Right atrium auricular region (tissue), 2 donors: ENCODE measurements around the gene MT1G. TPM values are rescaled to one million over a fixed set of nuclear protein-coding genes. Genes with fewer than 3 reads are reported as not detected.

Experiments
- DNase-seq: peaks from one replicate; pipeline ENCODE4 v3.0.0-alpha.2; 2019; ENCODE audit warnings: low spot score
- H3K27ac ChIP-seq, 2 donors: fragments of 200-600 bp; sonication (generic); 1 replicate in 1 of 2; 2 replicates in 1 of 2; pipeline ENCODE4 v1.5.1; 2016 to 2019
- H3K27me3 ChIP-seq, 2 donors: fragments of 200-600 bp; sonication (generic); one replicate each; pipeline versions ENCODE4 v1.5.1 to v1.6.0; 2017 to 2019
- H3K36me3 ChIP-seq: fragments of 200-600 bp; sonication (generic); one replicate; pipeline ENCODE4 v1.5.1; 2016
- H3K4me1 ChIP-seq, 2 donors: fragments of 200-600 bp; sonication (generic); one replicate each; pipeline versions ENCODE4 v1.5.1 to v1.6.0; 2017 to 2019
- H3K4me3 ChIP-seq, 2 donors: fragments of 200-600 bp; sonication (generic); 1 replicate in 1 of 2; 2 replicates in 1 of 2; pipeline ENCODE4 v1.5.1; 2017 to 2019; ENCODE audit warnings: mild to moderate bottlenecking in 1 of 2, moderate library complexity in 1 of 2
- H3K9me3 ChIP-seq, 2 donors: fragments of 200-600 bp; sonication (generic); one replicate each; pipeline ENCODE4 v1.5.1; 2019
- CTCF ChIP-seq, 2 donors: fragments of 200-600 bp; sonication (generic); IDR thresholded peaks; one replicate each; pipeline ENCODE4 v1.5.1; 2019; ENCODE audit warnings: antibody characterized with exemption in 2 of 2
- total RNA-seq, 2 donors: library from RNA; depleted of rRNA; stranded (reverse); fragments of >200 nt; gene quantifications; one replicate each; pipeline ENCODE4 v1.1.0, GENCODE V29; 2016

MT1G gene
- total RNA-seq, 2 donors from 2014 or later = 7.2 TPM; not detected in 1

DNA sequence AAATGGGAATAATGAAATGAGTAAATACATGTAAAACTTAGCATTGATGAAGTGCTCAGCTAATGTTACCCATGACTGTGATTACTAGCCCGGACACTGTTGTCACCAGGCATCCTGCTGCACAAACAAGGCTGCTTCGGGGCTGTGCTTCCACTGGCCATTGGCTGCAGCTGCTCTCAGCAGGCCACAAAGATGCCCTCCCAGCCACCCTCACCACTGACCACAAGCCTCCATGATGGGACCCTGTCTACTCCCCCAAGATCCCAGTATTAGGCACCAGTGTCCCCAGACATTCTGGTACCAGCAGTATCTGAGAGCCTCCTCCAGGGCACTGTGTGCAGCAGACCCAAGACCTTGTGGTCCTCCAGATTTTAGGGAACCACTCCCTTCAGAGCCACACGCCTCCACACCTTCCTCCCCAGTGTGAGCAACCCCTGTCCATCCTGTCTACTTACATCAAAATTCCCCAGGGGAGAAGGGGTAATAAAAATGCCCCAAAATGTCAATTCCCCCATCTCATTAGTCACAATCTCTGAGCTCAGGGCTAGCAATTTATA lies 42.4 kb upstream of the MT1G start:
- no peaks in the 10 kb centered on the region for H3K9me3 ChIP-seq
- no peaks in the 10 kb centered on the region for H3K27me3 ChIP-seq
- DNase-seq = no peak
- H3K36me3 ChIP-seq = no peaks in the 10 kb centered on the region
- no peaks in the 10 kb centered on the region for H3K4me1 ChIP-seq
- no peak overlapping the region for H3K4me3 ChIP-seq
- TF ChIP-seq CTCF (IDR thresholded peaks at IDR 0.05) = no peak
- H3K27ac ChIP-seq = no peak overlapping the region

- Histone ChIP-seq H3K36me3 (no peaks in the 10 kb centered on the region), H3K27ac (no peak overlapping the region), H3K4me1 (no peaks in the 10 kb centered on the region), H3K9me3 (no peaks in the 10 kb centered on the region), H3K4me3 (no peak overlapping the region), H3K27me3 (no peaks in the 10 kb centered on the region)
- TF ChIP-seq CTCF (IDR thresholded peaks at IDR 0.05) = no peak
- no peak for DNase-seq
Observed at GRCh38 chr16:56709443-56710040, 41.7 kb upstream of the MT1G start.

DNA sequence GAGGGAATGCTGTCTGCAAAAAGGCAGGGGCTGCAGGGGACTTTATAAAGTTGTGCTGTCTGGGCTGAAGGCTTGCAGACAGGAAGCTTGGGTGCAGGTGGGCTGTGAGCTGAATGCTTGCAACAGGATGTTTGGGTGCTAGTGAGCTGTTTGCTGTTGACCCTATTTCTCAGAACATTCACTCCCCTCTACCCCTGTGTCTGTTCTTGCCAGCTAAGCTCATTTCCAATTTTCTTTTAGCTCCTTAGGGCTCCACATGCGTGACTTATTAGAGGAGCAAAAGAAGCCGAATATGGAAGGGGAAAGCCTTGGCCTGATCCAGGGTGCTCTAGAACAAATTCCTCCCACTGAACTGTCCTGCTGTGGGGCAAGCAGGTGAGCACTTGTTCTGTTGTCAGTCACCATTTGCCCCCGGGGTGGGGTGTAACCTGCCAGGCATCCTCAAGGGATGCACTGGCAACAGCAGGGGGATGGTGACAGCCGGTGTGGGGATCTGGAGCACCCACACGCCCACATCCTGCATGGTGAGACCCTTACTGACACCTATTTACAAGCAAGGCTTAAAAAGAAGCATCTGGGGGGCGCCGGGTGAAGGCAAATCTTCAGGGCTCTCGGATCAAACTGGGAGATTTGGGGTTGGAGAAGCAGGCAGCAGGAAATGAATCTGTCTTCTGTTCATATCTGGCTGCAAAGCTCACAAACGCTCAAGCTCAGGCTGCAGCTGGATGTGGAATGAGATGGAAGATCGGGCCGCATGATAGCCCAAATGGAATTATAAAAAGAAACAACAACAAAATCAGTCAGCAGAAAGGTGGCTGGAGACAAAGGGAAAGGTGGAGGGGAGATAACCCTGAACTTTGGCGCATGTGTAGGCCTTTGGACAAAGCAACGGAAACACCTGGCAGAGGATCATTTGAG lies 40.9 kb upstream of the MT1G start:
- H3K27ac ChIP-seq = no peak overlapping the region
- TF ChIP-seq CTCF (IDR thresholded peaks at IDR 0.05) = no peak
- no peaks in the 10 kb centered on the region for H3K36me3 ChIP-seq
- H3K4me3 ChIP-seq = no peak overlapping the region
- DNase-seq = no peak
- no peaks in the 10 kb centered on the region for H3K9me3 ChIP-seq
- H3K27me3 ChIP-seq = no peaks in the 10 kb centered on the region
- no peaks in the 10 kb centered on the region for H3K4me1 ChIP-seq

DNA sequence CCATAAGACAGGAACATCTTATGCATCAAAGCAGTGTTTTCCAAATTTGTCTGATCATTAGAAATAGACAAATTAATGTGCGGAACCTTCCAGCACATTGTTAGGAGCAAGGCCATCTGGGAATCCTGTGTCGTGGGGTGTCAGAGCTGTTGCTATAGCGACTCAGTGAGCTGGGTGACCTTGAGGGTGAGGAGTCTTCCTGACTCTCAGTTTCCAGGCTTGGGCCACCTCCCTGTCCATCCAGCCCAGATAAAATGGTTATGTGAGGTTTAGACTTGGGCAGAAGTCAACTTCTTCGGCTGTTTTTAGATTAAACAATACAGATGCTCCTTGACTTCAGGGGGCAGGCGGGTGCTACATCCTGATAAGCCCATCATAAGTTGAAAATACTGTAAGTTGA lies 35.0 kb upstream of the MT1G start:
- TF ChIP-seq CTCF (IDR thresholded peaks at IDR 0.05) = no peak
- no peaks in the 10 kb centered on the region for H3K27me3 ChIP-seq
- H3K36me3 ChIP-seq = no peaks in the 10 kb centered on the region
- no peak overlapping the region for H3K27ac ChIP-seq
- peaks cover 0 to 3% of the 10 kb centered on the region in 2 donors for H3K4me1 ChIP-seq
- DNase-seq = no peak
- no peaks in the 10 kb centered on the region for H3K9me3 ChIP-seq
- no peak overlapping the region for H3K4me3 ChIP-seq

DNA sequence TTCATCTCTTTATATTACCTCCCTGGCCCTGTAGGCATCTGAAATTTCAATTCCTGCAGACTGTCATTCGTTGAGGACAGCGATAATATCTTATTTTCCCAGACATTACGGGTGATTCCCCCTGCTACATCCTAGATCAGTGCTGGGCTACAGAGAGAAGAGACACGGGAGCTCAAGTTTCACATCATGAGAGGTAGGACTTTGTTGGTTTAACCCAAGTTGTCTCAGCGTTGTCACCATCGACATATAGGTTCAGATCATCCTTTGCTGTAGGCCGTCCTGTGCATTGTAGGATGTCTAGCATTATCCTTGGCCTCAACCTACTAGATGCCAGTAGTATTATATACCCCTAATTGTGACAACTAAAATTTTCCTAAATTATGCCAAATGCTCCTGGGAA lies 33.7 kb upstream of the MT1G start:
- H3K9me3 ChIP-seq = no peaks in the 10 kb centered on the region
- H3K4me3 ChIP-seq = no peak overlapping the region
- no peak for TF ChIP-seq CTCF (IDR thresholded peaks at IDR 0.05)
- H3K36me3 ChIP-seq = no peaks in the 10 kb centered on the region
- H3K4me1 ChIP-seq = peaks cover 0 to 3% of the 10 kb centered on the region in 2 donors
- DNase-seq = no peak
- H3K27me3 ChIP-seq = no peaks in the 10 kb centered on the region
- no peak overlapping the region for H3K27ac ChIP-seq
